HG03521 (cell line): ENCODE results near the gene DNAJC22.
A peak's percentile ranks its signal among the peaks of the same experiment; 100 is the strongest.
"Not testable (repeated sequence)": the region's sequence is repeated elsewhere in the genome, so short reads cannot be mapped to it uniquely, and the experiment has no call there.

Source experiments
- ATAC-seq: cut with Tn5 transposase; IDR thresholded peaks from one replicate; pipeline ENCODE4 v1.9.1; 2021; ENCODE audit warnings: mild to moderate bottlenecking, moderate library complexity; ENCODE audit not compliant: unreplicated experiment

DNAJC22 gene

DNA sequence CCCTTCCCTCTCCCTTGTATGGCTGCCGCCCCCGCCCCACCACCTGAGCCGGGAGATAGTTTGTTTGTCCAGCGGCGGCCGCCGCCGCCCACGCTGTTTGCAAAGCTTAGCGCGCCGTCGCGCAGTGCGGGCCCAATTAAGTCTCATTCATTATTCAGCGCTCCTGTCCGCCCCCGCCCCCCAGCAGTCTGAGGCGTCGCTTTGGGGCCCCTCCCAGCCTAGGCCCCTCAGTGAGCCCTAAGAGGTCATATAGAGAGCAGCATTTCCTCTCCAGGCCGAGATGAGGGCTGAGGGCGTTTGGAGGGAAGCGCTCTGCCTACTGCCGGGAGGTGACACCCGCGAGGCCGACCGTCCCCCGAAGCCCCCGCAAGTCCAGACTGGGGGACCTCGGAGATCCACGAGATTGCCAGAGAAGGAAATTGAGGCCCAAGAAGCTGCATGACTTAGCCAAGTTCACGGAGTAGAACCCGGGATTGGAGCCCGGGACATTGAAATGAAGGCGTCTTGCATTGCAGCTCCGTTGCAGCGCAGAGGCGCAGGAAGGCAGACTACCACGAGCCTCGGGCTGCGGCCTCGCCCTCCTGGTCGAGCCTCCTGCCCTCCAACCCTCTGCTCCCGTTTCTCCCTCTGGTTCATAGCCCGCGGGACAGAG is at the start of gene DNAJC22:
Gene DNAJC22 (plus strand): TSS at position 230 of the 652 bp plus-strand sequence. CDS start 1,985 bp downstream, outside the sequence.
- no peak for ATAC-seq

DNA sequence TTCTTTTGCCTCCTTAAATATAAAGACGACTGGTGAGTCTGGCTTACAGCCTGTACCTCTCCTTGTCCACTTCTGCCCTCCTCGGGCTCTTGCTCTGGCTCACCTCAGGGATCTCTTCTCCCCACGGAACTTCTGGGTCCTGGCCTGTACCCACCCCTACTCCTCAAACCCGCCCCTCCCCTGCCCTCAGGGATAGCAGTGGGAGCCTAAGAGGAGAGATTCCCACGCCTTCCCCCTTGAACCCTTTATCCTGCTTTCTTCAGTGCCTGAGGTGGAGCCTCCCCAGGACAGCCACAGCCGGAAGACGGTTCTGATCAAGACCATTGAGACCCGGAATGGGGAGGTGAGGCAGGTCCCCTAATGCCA is 49.0 kb upstream of the DNAJC22 start:
- no peak for ATAC-seq

DNA sequence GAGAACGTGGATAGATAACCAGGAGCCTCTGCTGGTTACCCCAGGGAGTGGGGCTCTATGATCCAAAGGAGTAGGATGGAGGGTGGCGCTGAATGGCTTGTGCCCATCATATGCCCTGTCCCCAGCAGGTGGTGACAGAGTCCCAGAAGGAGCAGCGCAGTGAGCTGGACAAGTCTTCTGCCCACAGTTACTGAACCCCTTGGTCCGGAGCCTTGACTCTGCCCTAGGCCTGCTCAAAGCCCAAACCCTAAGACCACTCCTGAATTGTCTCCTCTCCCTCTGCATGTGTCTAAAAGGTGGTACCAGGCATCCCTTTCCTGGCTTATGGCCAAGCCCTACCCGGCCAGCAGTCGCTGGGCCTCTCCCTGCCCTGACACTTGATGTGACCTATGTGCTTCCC is 48.5 kb upstream of the DNAJC22 start:
- ATAC-seq = no peak

DNA sequence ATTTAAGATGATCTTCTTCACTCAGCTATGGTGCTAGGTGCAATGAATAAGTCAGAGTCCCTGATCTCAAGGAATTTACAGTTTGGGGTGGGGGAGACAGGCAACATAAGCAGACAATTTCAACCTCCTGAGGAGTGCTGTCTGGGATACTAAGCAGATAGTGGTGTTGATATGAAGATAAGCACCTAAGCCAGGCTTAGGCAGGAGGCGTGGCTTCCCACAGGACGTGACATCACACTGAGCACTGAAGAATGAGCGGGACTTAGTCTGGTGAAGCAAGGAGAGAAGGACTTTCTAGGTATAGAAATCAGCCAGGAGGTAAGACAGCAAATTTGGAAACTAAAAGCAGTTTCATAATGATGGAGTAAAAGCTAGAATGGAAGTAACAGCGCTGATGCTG is 44.9 kb upstream of the DNAJC22 start:
- no peak for ATAC-seq

DNA sequence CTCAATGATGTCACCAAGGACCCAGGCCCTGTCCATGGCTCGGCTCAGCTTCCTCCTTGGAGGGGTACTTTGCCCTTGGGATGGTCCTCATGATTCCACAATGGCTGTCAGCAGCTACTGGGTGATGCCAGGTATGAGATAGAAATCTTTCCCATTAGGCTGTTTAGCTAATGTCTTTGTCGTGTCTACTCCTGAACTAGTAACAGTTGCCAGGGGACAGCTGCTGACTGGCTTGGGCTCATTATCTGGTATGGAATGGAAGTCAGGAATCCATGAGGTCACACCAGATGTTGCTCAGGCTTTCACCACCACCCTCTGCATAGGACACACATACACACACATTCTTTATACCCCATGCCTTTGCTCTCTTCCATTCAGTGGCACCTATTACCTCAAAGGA is 42.5 kb upstream of the DNAJC22 start:
- ATAC-seq = no peak

DNA sequence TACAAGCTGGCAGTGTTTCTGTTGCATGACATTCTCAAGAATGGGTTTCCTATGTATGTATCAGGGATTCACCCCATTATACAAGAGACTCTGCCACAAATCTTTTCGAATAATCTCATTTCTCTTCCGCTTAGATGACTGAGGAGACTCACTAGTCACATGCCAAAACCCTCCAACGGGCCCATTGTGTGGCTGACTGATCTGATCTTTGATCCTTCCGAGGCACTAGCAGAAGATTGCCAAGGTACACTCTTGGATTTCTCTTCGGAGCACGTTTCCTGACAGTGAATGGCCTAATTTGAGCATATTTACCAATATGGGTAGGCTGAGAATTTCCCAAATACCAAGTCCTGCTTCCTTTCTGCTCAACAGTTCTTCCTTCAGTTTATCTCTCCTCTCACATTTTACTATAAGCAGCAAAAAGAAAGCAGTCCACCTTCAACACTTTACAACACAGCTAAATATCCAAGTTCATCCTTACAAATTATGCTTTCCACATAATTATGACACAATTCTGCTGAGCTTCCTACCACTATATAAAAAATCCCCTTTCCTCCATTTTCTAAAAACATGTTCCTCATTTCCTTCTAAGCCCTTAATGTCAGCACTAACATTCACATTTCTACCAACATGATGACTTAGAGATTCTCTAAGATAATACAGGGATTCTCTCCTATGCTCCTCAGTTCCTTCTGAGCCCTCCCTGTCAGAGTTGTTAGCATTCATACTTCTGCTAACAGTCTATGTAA is 40.8 kb upstream of the DNAJC22 start:
- ATAC-seq = no peak

DNA sequence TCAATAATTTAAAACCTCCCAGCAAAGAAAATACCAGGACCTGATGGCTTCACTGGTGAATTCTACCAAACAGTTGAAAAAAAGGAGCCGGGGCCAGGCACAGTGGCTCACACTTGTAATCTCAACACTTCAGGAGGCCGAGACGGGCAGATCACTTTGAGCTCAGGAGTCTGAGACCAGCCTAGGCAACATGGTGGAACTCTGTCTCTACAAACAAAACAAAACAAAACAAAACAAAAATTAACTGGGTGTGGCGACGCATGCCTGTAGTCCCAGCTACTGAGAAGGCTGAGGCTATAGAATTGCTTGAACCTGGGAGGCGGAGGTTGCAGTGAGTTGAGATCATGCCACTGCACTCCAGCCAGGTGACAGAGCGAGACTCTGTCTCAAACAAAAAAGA is 37.3 kb upstream of the DNAJC22 start:
- no peak for ATAC-seq

DNA sequence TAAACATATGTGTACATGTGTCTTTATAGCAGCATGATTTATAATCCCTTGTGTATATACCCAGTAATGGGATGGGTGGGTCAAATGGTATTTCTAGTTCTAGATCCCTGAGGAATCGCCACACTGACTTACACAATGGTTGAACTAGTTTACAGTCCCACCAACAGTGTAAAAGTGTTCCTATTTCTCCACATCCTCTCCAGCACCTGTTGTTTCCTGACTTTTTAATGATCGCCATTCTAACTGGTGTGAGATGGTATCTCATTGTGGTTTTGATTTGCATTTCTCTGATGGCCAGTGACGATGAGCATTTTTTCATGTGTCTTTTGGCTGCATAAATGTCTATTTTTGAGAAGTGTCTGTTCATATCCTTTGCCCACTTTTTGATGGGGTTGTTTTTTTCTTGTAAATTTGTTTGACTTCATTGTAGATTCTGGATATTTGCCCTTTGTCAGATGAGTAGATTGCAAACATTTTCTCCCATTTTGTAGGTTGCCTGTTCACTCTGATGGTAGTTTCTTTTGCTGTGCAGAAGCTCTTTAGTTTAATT is 36.2 kb upstream of the DNAJC22 start:
- not testable (repeated sequence) for ATAC-seq

DNA sequence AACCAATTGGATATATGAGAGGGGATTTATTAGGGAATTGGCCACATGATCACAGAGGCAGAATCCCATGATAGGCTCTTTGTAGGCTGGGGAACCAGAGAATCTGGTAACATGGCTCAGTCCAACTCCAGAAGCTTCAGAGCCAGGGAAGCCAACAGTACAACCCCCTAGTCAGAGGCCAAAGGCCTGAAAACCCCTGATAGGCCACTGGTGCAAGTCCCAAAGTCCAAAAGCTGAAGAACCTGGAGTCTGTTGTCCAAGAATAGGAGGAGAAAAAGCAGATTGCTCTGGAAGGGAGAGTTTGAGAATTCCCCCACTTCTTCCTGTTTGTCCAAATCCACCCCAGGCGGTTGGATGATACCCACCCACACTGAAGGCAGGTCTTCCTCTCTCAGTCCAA is 31.9 kb upstream of the DNAJC22 start:
- no peak for ATAC-seq

DNA sequence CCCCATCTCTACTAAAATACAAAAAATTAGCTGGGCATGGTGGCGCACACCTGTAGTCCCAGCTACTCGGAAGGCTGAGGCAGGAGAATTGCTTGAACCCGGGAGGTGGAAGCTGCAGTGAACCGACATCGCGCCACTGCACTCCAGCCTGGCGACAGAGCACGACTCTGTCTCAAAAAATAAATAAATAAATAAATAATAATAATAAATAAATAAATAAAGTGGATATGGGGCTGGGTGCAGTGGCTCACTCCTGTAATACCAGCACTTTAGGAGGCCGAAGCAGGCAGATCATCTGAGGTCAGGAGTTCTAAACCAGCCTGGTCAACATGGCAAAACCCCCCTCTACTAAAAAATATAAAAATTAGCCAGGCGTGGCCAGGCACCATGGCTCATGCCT is 29.6 kb upstream of the DNAJC22 start:
- ATAC-seq = not testable (repeated sequence)

DNA sequence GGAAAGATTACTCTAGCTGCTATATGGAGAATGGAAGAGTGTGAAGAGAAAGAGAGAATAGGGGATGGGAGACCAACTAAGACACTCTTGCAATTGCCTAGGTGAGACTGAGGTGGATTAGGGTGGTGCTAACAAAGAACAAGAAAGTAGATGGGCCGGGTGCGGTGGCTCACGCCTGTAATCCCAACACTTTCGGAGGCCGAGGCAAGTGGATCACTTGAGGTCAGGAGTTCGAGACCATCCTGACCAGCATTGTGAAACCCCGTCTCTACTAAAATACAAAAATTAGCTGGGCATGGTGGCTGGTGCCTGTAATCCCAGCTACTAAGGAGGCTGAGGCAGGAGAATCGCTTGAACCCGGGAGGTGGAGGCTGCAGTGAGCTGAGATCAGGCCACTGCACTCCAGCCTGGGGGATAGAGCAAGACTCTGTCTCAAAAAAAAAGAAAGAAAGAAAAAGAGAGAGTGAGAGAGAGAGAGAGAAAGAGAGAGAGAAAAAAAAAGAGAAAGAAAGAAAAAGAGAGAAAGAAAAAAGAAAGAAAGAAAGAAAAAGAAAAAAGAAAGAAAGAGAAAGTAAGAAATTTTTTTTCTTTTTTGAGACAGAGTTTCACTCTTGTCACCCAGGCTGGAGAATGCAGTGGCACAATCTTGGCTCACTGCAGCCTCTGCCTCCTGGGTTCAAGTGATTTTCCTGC is 26.1 kb upstream of the DNAJC22 start:
- ATAC-seq = not testable (repeated sequence)

DNA sequence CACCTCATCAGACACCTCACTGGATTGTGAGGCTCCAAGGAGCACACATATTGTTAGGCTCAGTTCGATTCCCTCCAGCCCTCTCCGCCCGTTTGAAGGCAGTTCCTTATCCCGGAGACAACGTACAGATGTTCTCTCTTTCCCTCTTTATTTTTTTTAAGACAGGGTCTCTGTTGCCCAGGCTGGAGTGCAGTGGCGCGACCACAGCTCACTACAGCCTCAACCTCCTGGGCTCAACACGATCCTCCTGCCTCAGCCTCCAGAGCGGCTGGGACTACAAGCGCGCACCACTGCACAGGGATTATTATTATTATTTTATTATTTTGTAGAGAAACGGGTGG is 24.4 kb upstream of the DNAJC22 start:
- no peak for ATAC-seq

DNA sequence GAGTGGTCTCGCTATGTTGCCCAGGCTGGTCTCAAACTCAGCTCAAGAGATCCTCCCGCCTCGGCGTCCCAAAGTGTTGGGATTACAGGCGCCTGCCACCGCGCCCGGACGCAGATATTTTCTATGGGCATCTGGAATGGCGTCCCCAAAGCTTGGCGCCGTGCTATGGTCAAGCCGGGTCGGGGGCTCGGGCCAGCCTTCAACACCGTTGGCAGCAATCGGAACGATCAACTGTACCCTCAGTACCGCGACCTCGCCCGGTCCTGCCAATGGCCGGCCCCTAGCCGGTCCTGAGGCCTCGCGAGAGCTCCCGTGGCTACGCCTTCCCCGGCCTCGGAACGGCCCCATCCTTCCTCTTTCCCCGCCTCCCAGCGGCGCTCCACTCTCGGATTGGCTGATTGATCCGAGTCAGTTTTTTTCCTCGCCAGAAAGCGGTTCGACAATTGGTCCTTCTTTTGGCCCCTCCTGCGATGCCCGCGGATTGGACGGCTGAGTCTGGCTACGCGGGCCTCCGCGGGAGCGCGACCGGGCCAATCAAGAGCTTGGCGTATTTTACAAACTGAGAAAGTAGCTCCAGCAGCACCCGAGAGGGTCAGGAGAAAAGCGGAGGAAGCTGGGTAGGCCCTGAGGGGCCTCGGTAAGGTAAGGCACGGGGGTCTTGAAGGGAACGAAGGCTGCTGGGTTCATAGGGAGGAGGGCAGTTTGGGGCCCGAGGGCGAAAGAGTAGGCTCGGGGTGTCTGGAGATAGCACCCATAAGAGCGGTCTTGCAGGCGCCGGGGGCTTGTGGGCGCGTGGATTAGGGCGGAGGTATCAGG is 23.8 kb upstream of the DNAJC22 start, which contains the start of gene TROAP:
Gene TROAP (plus strand): TSS at position 548 of the 816 bp plus-strand sequence. CDS start 354 bp downstream, outside the sequence.
- ATAC-seq = peak; percentile 97

DNA sequence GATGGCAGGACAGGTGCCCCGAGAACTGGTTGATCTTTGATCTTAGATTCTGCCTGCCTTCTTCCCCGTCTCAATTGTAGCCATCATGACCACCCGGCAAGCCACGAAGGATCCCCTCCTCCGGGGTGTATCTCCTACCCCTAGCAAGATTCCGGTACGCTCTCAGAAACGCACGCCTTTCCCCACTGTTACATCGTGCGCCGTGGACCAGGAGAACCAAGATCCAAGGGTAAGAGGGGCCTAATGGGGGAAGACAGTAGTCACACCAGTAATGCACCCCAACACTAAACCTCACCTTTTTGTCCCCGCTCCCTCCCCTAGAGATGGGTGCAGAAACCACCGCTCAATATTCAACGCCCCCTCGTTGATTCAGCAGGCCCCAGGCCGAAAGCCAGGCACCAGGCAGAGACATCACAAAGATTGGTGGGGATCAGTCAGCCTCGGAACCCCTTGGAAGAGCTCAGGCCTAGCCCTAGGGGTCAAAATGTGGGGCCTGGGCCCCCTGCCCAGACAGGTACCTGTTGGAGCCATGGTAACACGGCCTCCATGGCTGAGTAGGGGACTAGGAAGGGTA is 23.1 kb upstream of the DNAJC22 start:
- no peak for ATAC-seq

DNA sequence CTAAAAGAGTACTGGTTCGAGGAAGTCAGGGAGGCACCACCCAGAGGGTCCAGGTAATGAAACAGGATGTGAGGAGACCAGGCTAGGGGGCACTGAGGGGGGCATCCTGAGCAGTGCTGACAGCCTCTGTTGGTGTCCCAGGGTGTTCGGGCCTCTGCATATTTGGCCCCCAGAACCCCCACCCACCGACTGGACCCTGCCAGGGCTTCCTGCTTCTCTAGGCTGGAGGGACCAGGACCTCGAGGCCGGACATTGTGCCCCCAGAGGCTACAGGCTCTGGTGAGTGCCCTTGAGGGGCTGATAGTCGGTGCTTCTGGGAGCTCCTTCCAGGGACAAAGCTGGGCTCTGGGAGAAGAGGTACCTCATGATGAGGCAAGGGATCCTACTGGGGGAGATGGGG is 21.1 kb upstream of the DNAJC22 start:
- no peak for ATAC-seq

DNA sequence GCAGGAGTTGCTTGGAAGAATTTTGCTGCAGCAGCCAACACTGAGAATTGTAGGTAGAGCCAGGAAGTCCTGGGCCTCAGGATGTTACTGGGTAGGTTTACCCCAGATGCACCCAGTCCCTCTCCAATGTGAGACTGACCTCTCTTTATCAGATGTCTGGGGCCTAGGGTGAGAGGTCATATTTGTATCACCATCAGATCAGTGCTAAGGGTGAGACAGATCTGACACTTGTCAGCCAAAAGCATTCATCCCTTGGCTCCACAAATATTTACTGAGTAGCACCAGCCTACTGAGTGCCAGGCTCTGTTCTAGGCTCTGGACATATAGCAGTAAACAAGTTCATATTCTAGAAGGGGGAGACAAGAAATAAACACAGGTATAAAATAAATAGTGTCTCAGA is 19.3 kb upstream of the DNAJC22 start:
- ATAC-seq = no peak

DNA sequence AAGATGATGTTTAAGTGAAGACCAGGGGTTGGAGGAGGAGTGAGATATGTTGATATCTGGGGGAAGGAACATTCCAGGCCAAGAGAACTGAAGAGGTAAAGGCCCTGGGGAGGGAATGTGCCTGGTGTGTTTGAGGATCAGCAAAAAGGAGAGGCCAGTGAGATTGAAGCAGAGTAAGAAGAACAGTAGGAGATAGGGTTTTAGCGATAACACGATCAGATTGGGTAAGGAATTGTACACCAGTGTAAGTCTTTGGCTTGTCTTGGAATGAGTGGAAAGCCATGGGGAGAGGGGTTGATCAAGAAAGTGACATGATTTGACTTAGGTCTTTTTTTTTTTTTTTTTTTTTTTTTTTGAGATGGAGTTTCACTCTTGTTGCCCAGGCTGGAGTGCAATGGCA is 18.8 kb upstream of the DNAJC22 start:
- no peak for ATAC-seq

DNA sequence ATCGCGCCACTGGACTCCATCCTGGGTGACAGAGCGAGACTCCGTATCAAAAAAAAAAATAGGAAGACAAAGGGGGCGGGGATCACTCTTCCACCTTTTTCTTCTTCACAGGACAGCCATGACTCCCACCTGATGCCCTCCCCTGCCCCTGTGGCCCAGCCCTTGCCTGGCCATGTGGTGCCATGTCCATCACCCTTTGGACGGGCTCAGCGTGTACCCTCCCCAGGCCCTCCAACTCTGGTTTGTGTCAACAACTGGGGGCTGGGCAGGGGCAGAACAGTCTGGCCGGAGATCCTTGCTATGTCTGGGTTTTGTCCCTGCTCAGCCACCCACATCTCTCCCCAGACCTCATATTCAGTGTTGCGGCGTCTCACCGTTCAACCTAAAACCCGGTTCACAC is 17.9 kb upstream of the DNAJC22 start:
- no peak for ATAC-seq

DNA sequence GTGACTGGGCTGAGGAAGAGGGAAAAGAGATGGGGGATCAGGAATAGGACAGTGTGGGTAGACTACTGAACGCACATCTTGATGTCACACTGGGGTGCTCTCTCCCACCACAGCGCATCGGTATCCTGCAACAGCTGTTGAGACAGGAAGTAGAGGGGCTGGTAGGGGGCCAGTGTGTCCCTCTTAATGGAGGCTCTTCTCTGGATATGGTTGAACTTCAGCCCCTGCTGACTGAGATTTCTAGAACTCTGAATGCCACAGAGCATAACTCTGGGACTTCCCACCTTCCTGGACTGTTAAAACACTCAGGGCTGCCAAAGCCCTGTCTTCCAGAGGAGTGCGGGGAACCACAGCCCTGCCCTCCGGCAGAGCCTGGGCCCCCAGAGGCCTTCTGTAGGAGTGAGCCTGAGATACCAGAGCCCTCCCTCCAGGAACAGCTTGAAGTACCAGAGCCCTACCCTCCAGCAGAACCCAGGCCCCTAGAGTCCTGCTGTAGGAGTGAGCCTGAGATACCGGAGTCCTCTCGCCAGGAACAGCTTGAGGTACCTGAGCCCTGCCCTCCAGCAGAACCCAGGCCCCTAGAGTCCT is 16.6 kb upstream of the DNAJC22 start:
- ATAC-seq = no peak
